CD4-positive, alpha-beta T cell (primary cell): ENCODE measurements around the gene ONECUT2. TPM values are rescaled to one million over a fixed set of nuclear protein-coding genes. Genes with fewer than 3 reads are reported as not detected.
"Not testable (repeated sequence)": the region's sequence is repeated elsewhere in the genome, so short reads cannot be mapped to it uniquely, and the experiment has no call there.

ENCODE experiments used
- ATAC-seq: fragments of 200-7000 bp; cut with Tn5 transposase; one replicate; pipeline ENCODE4 v1.10.0; 2022; ENCODE audit warnings: mild to moderate bottlenecking; ENCODE audit not compliant: poor library complexity
- CTCF ChIA-PET: fragments of 350-600 bp; sonication (Branson Sonifier 250); formaldehyde crosslinking; loops from one replicate; lab custom pipeline; 2021; ENCODE audit warnings: antibody characterized with exemption, inconsistent platforms; lab: Charles Lee
- POLR2A ChIA-PET: fragments of 350-600 bp; sonication (Branson Sonifier 250); formaldehyde crosslinking; loops from one replicate; lab custom pipeline; 2021; ENCODE audit warnings: antibody characterized with exemption, inconsistent platforms; lab: Charles Lee
- DNase-seq, 14 experiments: peaks; one replicate each; pipeline ENCODE4 v3.0.0-alpha.2; 2013 to 2020; ENCODE audit warnings: mixed read lengths in 2 of 14
- H3K27ac ChIP-seq, 2 donors: one replicate each; pipeline versions ENCODE4 v1.5.1 to v1.7.0; 2013; ENCODE audit warnings: low read length in 2 of 2, low read depth in 1 of 2, mild to moderate bottlenecking in 1 of 2
- H3K27me3 ChIP-seq, 2 experiments: 1 replicate in 1 of 2; 2 replicates in 1 of 2; pipeline versions ENCODE4 v1.6.1 to v1.7.0; 2013; ENCODE audit warnings: low read length in 2 of 2, control low read depth in 1 of 2, mild to moderate bottlenecking in 1 of 2, moderate library complexity in 1 of 2; ENCODE audit not compliant: insufficient read depth in 2 of 2, control insufficient read depth in 1 of 2
- H3K36me3 ChIP-seq: one replicate; pipeline ENCODE4 v1.6.1; 2013; ENCODE audit warnings: low read length, control low read depth; ENCODE audit not compliant: insufficient read depth
- H3K4me1 ChIP-seq: one replicate; pipeline ENCODE4 v1.6.1; 2013; ENCODE audit warnings: low read length, control low read depth; ENCODE audit not compliant: insufficient read depth
- H3K4me3 ChIP-seq: one replicate; pipeline ENCODE4 v1.5.1; 2013; ENCODE audit warnings: mild to moderate bottlenecking, low read length, moderate library complexity
- H3K9me3 ChIP-seq, 2 experiments: 1 replicate in 1 of 2; 2 replicates in 1 of 2; pipeline versions ENCODE4 v1.6.1 to v1.7.0; 2013; ENCODE audit warnings: low read length in 2 of 2, mild to moderate bottlenecking in 2 of 2, control low read depth in 1 of 2, moderate library complexity in 1 of 2; ENCODE audit not compliant: control insufficient read depth in 1 of 2, insufficient read depth in 1 of 2
- H3K27ac Mint-ChIP-seq: one replicate; pipeline ENCODE4 v1.8.0; 2020; ENCODE audit warnings: mixed read lengths
- H3K27me3 Mint-ChIP-seq: one replicate; pipeline ENCODE4 v1.8.0; 2021; ENCODE audit warnings: mixed read lengths
- H3K36me3 Mint-ChIP-seq: one replicate; pipeline ENCODE4 v1.8.0; 2021; ENCODE audit warnings: low read depth, mixed read lengths
- H3K4me1 Mint-ChIP-seq: one replicate; pipeline ENCODE4 v1.8.0; 2021; ENCODE audit warnings: low read depth, mixed read lengths
- H3K4me3 Mint-ChIP-seq: one replicate; pipeline ENCODE4 v1.8.0; 2020; ENCODE audit warnings: mild to moderate bottlenecking, mixed read lengths
- H3K9me3 Mint-ChIP-seq: one replicate; pipeline ENCODE4 v1.8.0; 2020; ENCODE audit warnings: mixed read lengths
- CTCF ChIP-seq: fragments of 200-600 bp; IDR thresholded peaks from one replicate; pipeline ENCODE4 v1.8.0; 2022; ENCODE audit warnings: antibody characterized with exemption, mild to moderate bottlenecking
- intact Hi-C, 2 experiments: fragments of 100-400 bp; cut with DNase I in 1 of 2; cut with micrococcal nuclease in 1 of 2; formaldehyde crosslinking; loops; one replicate each; pipeline versions ENCODE4 v1.15.1 to v1.9.0; 2023 to 2025; cut with DNase I, micrococcal nuclease
- polyA plus RNA-seq, 2 donors: library from polyadenylated mRNA; unstranded; fragments of 120-200 nt; gene quantifications; one replicate each; pipeline ENCODE4 v1.2.1, GENCODE V29; 2013
- total RNA-seq, 174 experiments: library from RNA in 2 of 174; stranded (reverse) in 2 of 174; gene quantifications; one replicate each; pipeline ENCODE4 v1.2.3 and lab custom pipeline; 2021 to 2026

ONECUT2 gene
- not detected for total RNA-seq
- polyA plus RNA-seq (2013, experiment 1 of 2): not detected
- under 0.01 TPM for polyA plus RNA-seq (2013, experiment 2 of 2)
- 0 to 0.20 (median 0) reads per million in 172 experiments for total RNA-seq (lab: John Stamatoyannopoulos, UW)

GRCh38 chr18:57434536-57435494 lies at the start of gene ONECUT2:
TSS of gene ONECUT2 (plus strand) at chr18:57435374. CDS start at chr18:57435717, 343 bp downstream.
- Histone ChIP-seq H3K27ac (no peak within 1 kb of the TSS), H3K36me3 (no peaks in the 10 kb centered on the region), H3K4me1 (peaks cover 47% of the 10 kb centered on the region), H3K27me3 (peaks cover 78 to 92% of the 10 kb centered on the region in 2 experiments), H3K4me3 (peak within 1 kb of the TSS; percentile 48), H3K9me3 (peaks cover 18 to 60% of the 10 kb centered on the region in 2 experiments)
- Mint-ChIP-seq H3K36me3 (no peaks in the 10 kb centered on the region), H3K9me3 (no peaks in the 10 kb centered on the region), H3K27ac (no peak within 1 kb of the TSS), H3K4me3 (peak within 1 kb of the TSS; percentile 74), H3K4me1 (peaks cover 47% of the 10 kb centered on the region), H3K27me3 (peaks cover 91% of the 10 kb centered on the region)
- peak in 11 of 14 experiments; percentile 14 to 73 (median 45) for DNase-seq
- POLR2A ChIA-PET: no interaction called here
- intact Hi-C loops: no loop called here
- CTCF ChIA-PET: no interaction called here
- TF ChIP-seq CTCF: no peak
- ATAC-seq: peak; percentile 88

- Mint-ChIP-seq H3K27me3 (peaks cover 47% of the 10 kb centered on the region), H3K4me3 (no peak overlapping the region), H3K4me1 (no peaks in the 10 kb centered on the region), H3K9me3 (peaks cover 2% of the 10 kb centered on the region), H3K27ac (no peak overlapping the region), H3K36me3 (no peaks in the 10 kb centered on the region)
- intact Hi-C loops: no loop called here
- no peak for ATAC-seq
- ChIA-PET CTCF (no interaction called here), POLR2A (no interaction called here)
- no peak for DNase-seq
- H3K36me3 ChIP-seq: no peaks in the 10 kb centered on the region
- peaks cover 0 to 4% of the 10 kb centered on the region in 2 experiments for H3K9me3 ChIP-seq
- no peak for TF ChIP-seq CTCF
- peaks cover 3 to 11% of the 10 kb centered on the region in 2 experiments for H3K27me3 ChIP-seq
- H3K27ac ChIP-seq: no peak overlapping the region
- no peaks in the 10 kb centered on the region for H3K4me1 ChIP-seq
- H3K4me3 ChIP-seq: no peak overlapping the region
These were observed 45.9 kb upstream of the ONECUT2 start for GRCh38 chr18:57389271-57389670.

- intact Hi-C loops: no loop called here
- Histone ChIP-seq H3K36me3 (no peaks in the 10 kb centered on the region), H3K27ac (no peak overlapping the region), H3K4me1 (no peaks in the 10 kb centered on the region), H3K27me3 (peaks cover 3 to 11% of the 10 kb centered on the region in 2 experiments), H3K9me3 (peaks cover 0 to 4% of the 10 kb centered on the region in 2 experiments), H3K4me3 (no peak overlapping the region)
- H3K27me3 Mint-ChIP-seq: peaks cover 46% of the 10 kb centered on the region
- no peak overlapping the region for H3K27ac Mint-ChIP-seq
- ATAC-seq (no peak), DNase-seq (no peak)
- peaks cover 2% of the 10 kb centered on the region for H3K9me3 Mint-ChIP-seq
- POLR2A ChIA-PET: no interaction called here
- H3K36me3 Mint-ChIP-seq: no peaks in the 10 kb centered on the region
- CTCF ChIA-PET: no interaction called here
- H3K4me3 Mint-ChIP-seq: no peak overlapping the region
- no peaks in the 10 kb centered on the region for H3K4me1 Mint-ChIP-seq
- no peak for TF ChIP-seq CTCF
These were observed 45.1 kb upstream of the ONECUT2 start for GRCh38 chr18:57390044-57390443.

GRCh38 chr18:57394749-57395148 lies 40.4 kb upstream of the ONECUT2 start:
- H3K9me3 Mint-ChIP-seq, H3K36me3 Mint-ChIP-seq, H3K4me3 ChIP-seq, H3K36me3 ChIP-seq, DNase-seq, H3K27me3 ChIP-seq, H3K4me1 ChIP-seq, CTCF ChIA-PET, H3K4me1 Mint-ChIP-seq, POLR2A ChIA-PET, H3K27ac Mint-ChIP-seq, H3K27ac ChIP-seq, H3K4me3 Mint-ChIP-seq, intact Hi-C loops, ATAC-seq, H3K9me3 ChIP-seq: not testable (repeated sequence)
- peaks cover 17% of the 10 kb centered on the region for H3K27me3 Mint-ChIP-seq

GRCh38 chr18:57396831-57397230 lies 38.3 kb upstream of the ONECUT2 start:
- H3K27me3 Mint-ChIP-seq, H3K36me3 ChIP-seq, intact Hi-C loops, H3K4me3 Mint-ChIP-seq, H3K9me3 Mint-ChIP-seq, H3K36me3 Mint-ChIP-seq, H3K27ac ChIP-seq, DNase-seq, H3K27ac Mint-ChIP-seq, ATAC-seq, H3K4me3 ChIP-seq, POLR2A ChIA-PET, H3K4me1 ChIP-seq, H3K27me3 ChIP-seq, H3K4me1 Mint-ChIP-seq, H3K9me3 ChIP-seq, CTCF ChIA-PET: not testable (repeated sequence)
